Endothelial cell of hepatic sinusoid (primary cell): Measurements from ENCODE around the gene GRID1.

Experiments used
- in situ Hi-C: cut with HindIII; loops from 2 replicates; pipeline ENCODE4 v1.10.0; 2017; ENCODE audit warnings: low sequenced_read_pairs

Gene GRID1

GRCh38 chr10:86155054-86155921 lies 211.3 kb downstream of the GRID1 start:
- in situ Hi-C loops: no loop called here

GRCh38 chr10:86153751-86154150 lies 212.8 kb downstream of the GRID1 start:
- in situ Hi-C loops: no loop called here

- in situ Hi-C loops: no loop called here
Measured at GRCh38 chr10:86152911-86153310, 213.7 kb downstream of the GRID1 start.

DNA sequence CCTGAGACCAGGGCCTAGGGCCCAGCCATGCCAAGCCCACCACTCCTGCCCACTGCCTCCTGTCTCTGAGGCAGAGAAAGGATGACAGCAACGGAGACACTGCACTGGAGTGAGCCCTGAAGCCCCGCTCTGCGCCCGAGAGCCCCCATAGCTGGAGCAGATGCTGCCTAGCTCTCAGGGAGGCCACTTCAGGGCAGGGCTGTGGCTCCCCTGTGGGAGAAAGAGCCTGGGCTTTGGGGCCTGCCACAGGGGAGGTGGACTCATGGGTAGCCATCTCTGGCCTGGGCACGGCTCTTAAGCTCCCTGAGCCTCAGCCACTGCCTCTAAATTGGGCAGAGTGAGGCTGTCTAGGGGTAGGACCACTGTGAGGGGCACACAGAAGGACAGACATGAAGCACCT lies 214.2 kb downstream of the GRID1 start:
- in situ Hi-C loops: no loop called here

GRCh38 chr10:86151613-86152012 lies 215.0 kb downstream of the GRID1 start:
- in situ Hi-C loops: no loop called here

DNA sequence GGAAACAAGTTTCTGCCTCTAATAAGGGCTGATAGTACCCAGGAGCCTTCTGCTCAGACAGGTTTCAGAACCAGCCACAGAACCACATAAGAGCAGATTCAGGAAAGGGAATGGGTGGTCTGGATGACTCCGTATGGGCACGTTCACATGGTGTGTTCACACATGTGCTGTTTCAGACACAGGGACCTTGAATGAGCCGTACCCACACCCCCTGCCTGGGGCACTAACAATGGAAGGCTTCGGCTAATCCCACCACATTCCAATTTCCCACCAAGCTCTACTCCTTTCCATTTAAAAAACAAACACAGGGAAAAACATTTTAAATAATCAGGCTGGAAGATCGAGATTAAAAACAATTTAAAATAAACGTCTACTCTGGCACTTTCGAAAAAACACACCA lies 217.3 kb downstream of the GRID1 start:
- in situ Hi-C loops: no loop called here

GRCh38 chr10:86148117-86148516 lies 218.5 kb downstream of the GRID1 start:
- in situ Hi-C loops: no loop called here

DNA sequence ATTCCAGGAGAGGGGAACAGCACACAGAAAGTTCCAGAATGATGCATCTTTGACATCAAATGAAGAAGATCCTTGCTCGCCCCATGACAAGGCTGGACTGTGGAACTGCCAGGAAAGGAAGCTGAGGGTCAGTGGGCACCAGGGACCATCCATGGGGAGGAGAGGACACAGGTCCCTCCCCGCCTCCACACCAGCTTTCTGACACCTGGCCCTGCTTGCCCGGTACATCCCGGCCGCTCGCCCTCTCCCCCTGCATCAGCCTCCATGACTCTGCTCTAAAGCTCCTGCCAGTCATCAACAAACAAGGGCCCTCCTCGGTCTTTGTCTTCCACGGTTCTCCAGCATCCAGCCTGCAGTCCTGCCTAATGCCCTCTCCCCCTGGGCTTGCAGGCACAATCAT lies 222.3 kb downstream of the GRID1 start:
- in situ Hi-C loops: loop anchor here (5.0 kb wide), 1 partner anchor 43 kb away; no protein-coding TSS in a partner anchor

GRCh38 chr10:86141896-86142295 lies 224.7 kb downstream of the GRID1 start:
- in situ Hi-C loops: loop anchor here (5.0 kb wide), 1 partner anchor 45 kb away; no protein-coding TSS in a partner anchor

GRCh38 chr10:86139066-86139657 lies 227.4 kb downstream of the GRID1 start:
- in situ Hi-C loops: no loop called here

DNA sequence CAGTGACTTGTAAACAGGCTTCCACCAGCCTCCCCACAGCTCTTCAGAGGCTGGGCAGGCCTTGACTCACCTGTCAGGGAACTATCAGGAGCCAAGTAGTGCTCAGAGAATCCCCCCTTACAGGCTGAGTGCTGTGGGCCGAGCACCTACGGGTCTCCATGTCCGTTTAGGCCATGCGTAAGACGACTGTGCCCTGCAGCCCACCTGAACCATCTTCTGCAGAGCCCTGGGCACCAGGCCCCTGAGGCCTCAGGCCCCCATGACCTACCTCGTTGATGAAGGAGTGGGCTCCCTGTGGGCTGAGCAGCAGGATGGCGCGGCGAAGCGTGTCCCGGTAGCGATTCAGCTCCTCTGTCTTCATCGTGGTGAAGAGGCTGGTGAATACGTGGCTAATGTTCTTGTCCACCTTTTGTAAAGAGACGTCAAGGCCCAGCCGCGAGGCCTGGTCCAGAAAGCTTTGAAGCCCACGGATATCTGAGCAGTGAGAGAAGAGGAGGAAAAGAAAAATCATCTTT lies 228.0 kb downstream of the GRID1 start:
- in situ Hi-C loops: no loop called here

DNA sequence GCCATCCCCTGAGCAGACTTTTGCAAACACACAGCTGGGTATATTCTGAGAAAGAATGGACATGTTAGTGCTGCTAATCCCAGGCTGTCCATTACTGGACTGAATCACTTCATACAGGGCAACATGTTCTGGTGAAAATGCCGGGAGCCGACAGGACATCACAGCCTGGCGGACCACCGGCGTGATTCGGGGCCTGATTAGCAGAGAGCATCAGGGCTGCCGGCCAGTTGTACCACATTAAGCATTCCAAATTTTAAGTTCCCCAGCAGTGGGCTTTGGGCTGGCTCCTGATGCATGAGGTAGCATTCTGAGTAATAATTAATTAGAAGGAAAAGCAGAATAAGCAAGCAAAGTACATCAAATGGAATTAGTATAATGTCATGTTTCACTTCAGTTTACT lies 229.0 kb downstream of the GRID1 start:
- in situ Hi-C loops: no loop called here

GRCh38 chr10:86136934-86137333 lies 229.7 kb downstream of the GRID1 start:
- in situ Hi-C loops: no loop called here

GRCh38 chr10:86135191-86135590 lies 231.4 kb downstream of the GRID1 start:
- in situ Hi-C loops: no loop called here

DNA sequence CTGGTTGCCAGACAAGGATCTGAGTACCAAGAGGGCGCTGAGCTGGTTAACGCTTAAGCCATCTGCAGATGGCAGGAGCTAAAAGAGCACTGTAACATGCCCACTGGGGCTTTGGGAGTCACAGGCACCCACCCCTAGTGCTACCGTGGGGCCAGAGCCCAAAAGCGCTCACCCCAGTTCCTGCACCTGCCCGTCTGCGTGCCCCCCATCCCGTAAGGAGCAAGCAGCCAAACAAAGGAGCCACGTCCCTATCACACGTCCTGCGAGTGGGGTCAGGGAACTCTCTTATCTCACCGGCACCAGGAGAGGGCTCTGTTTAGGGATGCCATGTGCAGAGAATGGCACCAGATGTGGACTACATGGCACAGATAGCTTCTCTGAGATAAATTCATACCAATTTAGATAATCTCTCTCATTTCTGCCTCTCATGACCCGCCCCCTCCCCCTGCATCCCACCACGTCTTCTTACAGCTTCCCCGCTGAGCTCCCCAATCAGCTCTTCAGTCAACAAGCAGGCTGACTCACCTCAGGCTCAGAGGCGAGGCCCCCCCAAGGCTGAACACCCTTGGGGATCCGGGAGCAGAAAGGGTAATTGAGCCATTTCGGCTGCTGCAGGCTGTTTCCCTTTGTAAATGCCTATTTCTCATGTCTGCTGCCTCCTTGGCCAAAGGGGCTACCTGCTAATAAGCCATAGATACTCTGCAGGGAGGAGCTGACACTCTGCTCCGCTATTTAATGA lies 235.7 kb downstream of the GRID1 start:
- in situ Hi-C loops: no loop called here

GRCh38 chr10:86130041-86130440 lies 236.6 kb downstream of the GRID1 start:
- in situ Hi-C loops: no loop called here

GRCh38 chr10:86128360-86128759 lies 238.2 kb downstream of the GRID1 start:
- in situ Hi-C loops: no loop called here

GRCh38 chr10:86127274-86127819 lies 239.2 kb downstream of the GRID1 start:
- in situ Hi-C loops: no loop called here

DNA sequence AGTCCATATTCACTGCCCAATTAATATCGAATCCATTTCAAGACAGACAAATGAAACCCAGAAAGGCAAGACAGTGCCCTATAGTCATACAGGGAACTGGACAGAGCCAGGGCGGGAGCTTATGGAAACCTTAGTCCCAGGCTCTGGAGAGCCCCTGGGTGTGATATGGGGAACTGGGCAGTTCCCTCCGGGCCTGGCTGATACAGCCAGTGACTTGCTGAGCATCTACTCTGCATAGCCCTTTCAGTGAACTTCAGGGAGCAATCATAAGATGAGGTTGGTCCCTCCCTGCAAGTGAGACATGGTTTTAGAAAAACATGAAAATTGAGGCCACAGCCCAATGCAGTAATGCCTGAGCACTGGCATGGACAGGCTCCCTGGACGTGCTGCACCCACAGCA lies 241.9 kb downstream of the GRID1 start:
- in situ Hi-C loops: no loop called here

DNA sequence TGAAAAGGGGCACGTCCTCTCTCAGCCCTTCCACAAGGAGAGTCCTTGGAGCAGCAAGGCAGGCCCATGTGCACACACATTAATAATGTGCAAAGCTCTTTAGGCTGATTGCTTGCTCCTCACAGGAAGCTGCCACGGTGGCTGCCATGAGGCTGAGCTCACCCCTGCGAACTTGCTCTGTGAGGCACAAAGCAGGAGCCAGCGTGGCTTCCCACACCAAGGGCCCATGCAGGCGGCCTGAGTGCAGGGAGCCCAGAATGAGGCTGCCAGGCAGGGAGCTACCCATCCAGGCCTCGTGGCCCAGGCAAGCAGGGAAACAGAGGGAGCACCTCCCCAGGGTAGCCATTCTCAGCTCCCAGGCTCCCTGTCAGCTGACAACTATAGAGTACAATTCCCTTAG lies 242.9 kb downstream of the GRID1 start:
- in situ Hi-C loops: no loop called here

- in situ Hi-C loops: no loop called here
Measured at GRCh38 chr10:86123304-86123703, 243.3 kb downstream of the GRID1 start.
